ENCODE measurements around the gene UBXN4. TPM values are rescaled to one million over a fixed set of nuclear protein-coding genes. Genes with fewer than 3 reads are reported as not detected.

Gene UBXN4
- total and polyA plus RNA-seq, 2 experiments from 2014 or later, result 69.7 to 179 TPM

- 76 to 79% methylated on average over 14 of the region's 14 CpGs for WGBS, 2 experiments (ENCODE audit: low coverage in 1 of 2, low lambda C conversion rate in 2 of 2, missing lambda C conversion rate in 2 of 2)
- no peaks in the 10 kb centered on the region for H3K36me3 ChIP-seq (ENCODE audit: low read depth)
- H3K4me3 ChIP-seq, result no peak overlapping the region
- in situ Hi-C loops (cut with MboI), result no loop called here
- H3K9ac ChIP-seq, result no peak overlapping the region
- H3K27ac ChIP-seq, result no peak overlapping the region
- no peak overlapping the region for H2AFZ ChIP-seq
- H3K9me3 ChIP-seq (ENCODE audit: low read depth), result no peaks in the 10 kb centered on the region
- no peaks in the 10 kb centered on the region for H3F3A ChIP-seq (ENCODE audit: insufficient read depth)
- no peaks in the 10 kb centered on the region for H3K9me2 ChIP-seq (ENCODE audit: insufficient read depth)
- no peak overlapping the region for H3K4me2 ChIP-seq (ENCODE audit: unreplicated experiment)
- no peaks in the 10 kb centered on the region for H3K27me3 ChIP-seq (replicated peaks; ENCODE audit: insufficient read depth)
- H3K79me2 ChIP-seq (ENCODE audit: insufficient read depth), result no peaks in the 10 kb centered on the region
- H3K4me1 ChIP-seq (ENCODE audit: insufficient read depth), result no peaks in the 10 kb centered on the region
- TF ChIP-seq EZH2 (IDR thresholded peaks at IDR 0.05; ENCODE audit: insufficient read depth, poor library complexity, severe bottlenecking) (no peak), EZH2phosphoT487 (IDR thresholded peaks at IDR 0.05; ENCODE audit: insufficient read depth, low read depth) (no peak)
- DNase-seq, result no peak
- H4K20me1 ChIP-seq (ENCODE audit: insufficient read depth), result no peaks in the 10 kb centered on the region
Measured at GRCh38 chr2:135831180-135831812, 89.6 kb downstream of the UBXN4 start.

- in situ Hi-C loops (cut with MboI), result no loop called here
- no peaks in the 10 kb centered on the region for H3K9me2 ChIP-seq (ENCODE audit: insufficient read depth)
- H3K9ac ChIP-seq, result no peak overlapping the region
- no peaks in the 10 kb centered on the region for H3K79me2 ChIP-seq (ENCODE audit: insufficient read depth)
- no peak for TF ChIP-seq EZH2phosphoT487 (IDR thresholded peaks at IDR 0.05; ENCODE audit: insufficient read depth, low read depth)
- no peak for TF ChIP-seq EZH2 (IDR thresholded peaks at IDR 0.05; ENCODE audit: insufficient read depth, poor library complexity, severe bottlenecking)
- no peaks in the 10 kb centered on the region for H3F3A ChIP-seq (ENCODE audit: insufficient read depth)
- no peaks in the 10 kb centered on the region for H3K9me3 ChIP-seq (ENCODE audit: low read depth)
- H4K20me1 ChIP-seq (ENCODE audit: insufficient read depth), result no peaks in the 10 kb centered on the region
- no peak overlapping the region for H3K27ac ChIP-seq
- no peak overlapping the region for H3K4me2 ChIP-seq (ENCODE audit: unreplicated experiment)
- no peaks in the 10 kb centered on the region for H3K4me1 ChIP-seq (ENCODE audit: insufficient read depth)
- H3K36me3 ChIP-seq (ENCODE audit: low read depth), result no peaks in the 10 kb centered on the region
- DNase-seq, result no peak
- WGBS, 2 experiments (ENCODE audit: low coverage in 1 of 2, low lambda C conversion rate in 2 of 2, missing lambda C conversion rate in 2 of 2), result 80 to 82% methylated on average over 6 of the region's 6 CpGs
- H3K4me3 ChIP-seq, result no peak overlapping the region
- H3K27me3 ChIP-seq (replicated peaks; ENCODE audit: insufficient read depth), result no peaks in the 10 kb centered on the region
- no peak overlapping the region for H2AFZ ChIP-seq
Measured at GRCh38 chr2:135832891-135833290, 91.2 kb downstream of the UBXN4 start.

Small RNA genes lying within 50 kb of the gene (small RNA-seq; reads per million reads assigned to genes)
- gene RF00019 (ENCODE audit: low read depth, low replicate concordance), result not detected

Other genes starting within 250 kb of the UBXN4 start
- 5.8 and 6.4 TPM in 2 replicates for gene ZRANB3, start 210.6 kb upstream of the UBXN4 start, total RNA-seq (2014; rRNA removed; shearing (Covaris generic))
- gene ZRANB3, start 210.6 kb upstream of the UBXN4 start, polyA plus RNA-seq (2016; fragmentation: Nextera tagmentation; extraction: Ambion mirVana), result 5.7 TPM in 2 replicates
- gene R3HDM1, start 210.4 kb upstream of the UBXN4 start, total RNA-seq (2014; rRNA removed; shearing (Covaris generic)), result 7.6 and 9.2 TPM in 2 replicates
- 16.2 and 18.9 TPM in 2 replicates for gene R3HDM1, start 210.4 kb upstream of the UBXN4 start, polyA plus RNA-seq (2016; fragmentation: Nextera tagmentation; extraction: Ambion mirVana)
- gene LCT, start 95.3 kb downstream of the UBXN4 start, total RNA-seq (2014; rRNA removed; shearing (Covaris generic)), result under 0.01 and 0.25 TPM in 2 replicates
- not detected in 2 replicates for gene LCT, start 95.3 kb downstream of the UBXN4 start, polyA plus RNA-seq (2016; fragmentation: Nextera tagmentation; extraction: Ambion mirVana)
- 13.7 and 16.4 TPM in 2 replicates for gene MCM6, start 134.6 kb downstream of the UBXN4 start, total RNA-seq (2014; rRNA removed; shearing (Covaris generic))
- gene MCM6, start 134.6 kb downstream of the UBXN4 start, polyA plus RNA-seq (2016; fragmentation: Nextera tagmentation; extraction: Ambion mirVana), result 21.4 and 22.3 TPM in 2 replicates
- gene DARS1, start 243.8 kb downstream of the UBXN4 start, total RNA-seq (2014; rRNA removed; shearing (Covaris generic)), result 121 and 144 TPM in 2 replicates
- gene DARS1, start 243.8 kb downstream of the UBXN4 start, polyA plus RNA-seq (2016; fragmentation: Nextera tagmentation; extraction: Ambion mirVana), result 109 and 111 TPM in 2 replicates

Measured in GM23248 (cell line).